ENCODE results near the gene CHCHD3. TPM values are rescaled to one million over a fixed set of nuclear protein-coding genes. Genes with fewer than 3 reads are reported as not detected.

CHCHD3 gene
- total RNA-seq, 1 experiment from 2014 or later: 100 TPM

DNA sequence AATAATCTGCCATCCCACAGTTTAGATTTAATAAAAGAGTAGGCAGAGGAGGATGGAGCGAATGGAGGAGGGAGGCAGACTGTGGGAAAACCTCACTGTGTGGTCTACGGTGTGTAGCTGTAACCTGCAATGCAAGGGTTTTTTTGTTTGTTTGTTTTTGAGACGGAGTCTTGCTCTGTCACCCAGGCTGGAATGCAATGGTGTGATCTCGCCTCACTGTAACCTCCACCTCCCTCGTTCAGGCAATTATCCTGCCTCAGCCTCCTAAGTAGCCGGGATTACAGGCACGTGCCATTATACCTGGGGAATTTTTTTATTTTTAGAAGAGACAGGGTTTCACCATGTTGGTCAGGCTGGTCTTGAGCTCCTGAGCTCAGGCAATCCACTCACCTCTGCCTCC is 321.0 kb downstream of the CHCHD3 start:
- CTCF ChIA-PET: no interaction called here
- no TSS peak for BruUV-seq (replicated peaks)
- intact Hi-C loops (cut with micrococcal nuclease; ENCODE audit: unreplicated experiment): no loop called here

GRCh38 chr7:132760244-132760623 is 321.7 kb downstream of the CHCHD3 start:
- H3K36me3 ChIP-seq (ENCODE audit: low read depth): no peaks in the 10 kb centered on the region
- intact Hi-C loops (cut with micrococcal nuclease; ENCODE audit: unreplicated experiment): no loop called here
- TF ChIP-seq, protein P1, sequence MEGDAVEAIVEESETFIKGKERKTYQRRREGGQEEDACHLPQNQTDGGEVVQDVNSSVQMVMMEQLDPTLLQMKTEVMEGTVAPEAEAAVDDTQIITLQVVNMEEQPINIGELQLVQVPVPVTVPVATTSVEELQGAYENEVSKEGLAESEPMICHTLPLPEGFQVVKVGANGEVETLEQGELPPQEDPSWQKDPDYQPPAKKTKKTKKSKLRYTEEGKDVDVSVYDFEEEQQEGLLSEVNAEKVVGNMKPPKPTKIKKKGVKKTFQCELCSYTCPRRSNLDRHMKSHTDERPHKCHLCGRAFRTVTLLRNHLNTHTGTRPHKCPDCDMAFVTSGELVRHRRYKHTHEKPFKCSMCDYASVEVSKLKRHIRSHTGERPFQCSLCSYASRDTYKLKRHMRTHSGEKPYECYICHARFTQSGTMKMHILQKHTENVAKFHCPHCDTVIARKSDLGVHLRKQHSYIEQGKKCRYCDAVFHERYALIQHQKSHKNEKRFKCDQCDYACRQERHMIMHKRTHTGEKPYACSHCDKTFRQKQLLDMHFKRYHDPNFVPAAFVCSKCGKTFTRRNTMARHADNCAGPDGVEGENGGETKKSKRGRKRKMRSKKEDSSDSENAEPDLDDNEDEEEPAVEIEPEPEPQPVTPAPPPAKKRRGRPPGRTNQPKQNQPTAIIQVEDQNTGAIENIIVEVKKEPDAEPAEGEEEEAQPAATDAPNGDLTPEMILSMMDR (conservative IDR thresholded peaks at IDR 0.05): no peak
- no peak for TF ChIP-seq EZH2 (IDR thresholded peaks at IDR 0.05; ENCODE audit: low read depth)
- H3K9me2 ChIP-seq (ENCODE audit: insufficient read depth): no peaks in the 10 kb centered on the region
- H3F3A ChIP-seq (ENCODE audit: insufficient read depth, low read depth): no peaks in the 10 kb centered on the region
- H3K4me2 ChIP-seq: no peak overlapping the region
- H3K79me2 ChIP-seq (ENCODE audit: low read depth): no peaks in the 10 kb centered on the region
- peaks cover 3% of the 10 kb centered on the region; the same call in 1 of the 2 replicates for H3K27me3 ChIP-seq (ENCODE audit: insufficient read depth, low read depth)
- CTCF ChIA-PET: no interaction called here
- no peaks in the 10 kb centered on the region for H3K4me1 ChIP-seq (replicated peaks; ENCODE audit: insufficient read depth)
- no peak for DNase-seq
- no peaks in the 10 kb centered on the region for H3K9me3 ChIP-seq (ENCODE audit: insufficient read depth, low read depth)
- BruUV-seq (replicated peaks): no TSS peak
- H4K20me1 ChIP-seq (ENCODE audit: insufficient read depth): no peaks in the 10 kb centered on the region
- no peak overlapping the region for H3K27ac ChIP-seq
- no peak overlapping the region for H3K4me3 ChIP-seq
- POLR2A ChIA-PET (ENCODE audit: unreplicated experiment): no interaction called here
- H2AFZ ChIP-seq: no peak overlapping the region

More for the DNA sequence above, 321.0 kb downstream of the CHCHD3 start:
- POLR2A ChIA-PET (ENCODE audit: unreplicated experiment): no interaction called here
- no peak overlapping the region for H3K4me3 ChIP-seq
- H3K36me3 ChIP-seq (ENCODE audit: low read depth): no peaks in the 10 kb centered on the region
- no peaks in the 10 kb centered on the region for H3K4me1 ChIP-seq (replicated peaks; ENCODE audit: insufficient read depth)
- no peaks in the 10 kb centered on the region for H3K9me2 ChIP-seq (ENCODE audit: insufficient read depth)
- H3K4me2 ChIP-seq: no peak overlapping the region
- peaks cover 6% of the 10 kb centered on the region; the same call in 1 of the 2 replicates for H3K27me3 ChIP-seq (ENCODE audit: insufficient read depth, low read depth)
- no peak overlapping the region for H2AFZ ChIP-seq
- H3K79me2 ChIP-seq (ENCODE audit: low read depth): no peaks in the 10 kb centered on the region
- no peak for DNase-seq
- no peaks in the 10 kb centered on the region for H3K9me3 ChIP-seq (ENCODE audit: insufficient read depth, low read depth)
- no peaks in the 10 kb centered on the region for H4K20me1 ChIP-seq (ENCODE audit: insufficient read depth)
- no peaks in the 10 kb centered on the region for H3F3A ChIP-seq (ENCODE audit: insufficient read depth, low read depth)
- H3K27ac ChIP-seq: no peak overlapping the region
- TF ChIP-seq, protein P1 (conservative IDR thresholded peaks at IDR 0.05): no peak
- TF ChIP-seq EZH2 (IDR thresholded peaks at IDR 0.05; ENCODE audit: low read depth): no peak

- Histone ChIP-seq H3K9me2 (ENCODE audit: insufficient read depth) (no peaks in the 10 kb centered on the region), H3K79me2 (ENCODE audit: low read depth) (no peaks in the 10 kb centered on the region), H3K9me3 (ENCODE audit: insufficient read depth, low read depth) (no peaks in the 10 kb centered on the region), H3K27ac (no peak overlapping the region), H3K4me1 (replicated peaks; ENCODE audit: insufficient read depth) (no peaks in the 10 kb centered on the region), H3K27me3 (ENCODE audit: insufficient read depth, low read depth) (no peaks in the 10 kb centered on the region; the same call in 1 of the 2 replicates), H2AFZ (no peak overlapping the region), H3K4me2 (no peak overlapping the region), H3K4me3 (no peak overlapping the region), H3F3A (ENCODE audit: insufficient read depth, low read depth) (no peaks in the 10 kb centered on the region), H4K20me1 (ENCODE audit: insufficient read depth) (no peaks in the 10 kb centered on the region), H3K36me3 (ENCODE audit: low read depth) (no peaks in the 10 kb centered on the region)
- POLR2A ChIA-PET (ENCODE audit: unreplicated experiment): no interaction called here
- intact Hi-C loops (cut with micrococcal nuclease; ENCODE audit: unreplicated experiment): no loop called here
- DNase-seq: peak; percentile 21 to 64
- BruUV-seq (replicated peaks): no TSS peak
- no peak for TF ChIP-seq EZH2 (IDR thresholded peaks at IDR 0.05; ENCODE audit: low read depth)
- TF ChIP-seq, protein P1 (conservative IDR thresholded peaks at IDR 0.05): no peak
- CTCF ChIA-PET: no interaction called here
Measured at GRCh38 chr7:132759482-132760243, 322.2 kb downstream of the CHCHD3 start.

Measured in PC-9 (cell line).